H9 (cell line): ENCODE data around the gene ACOT13. TPM values are rescaled to one million over a fixed set of nuclear protein-coding genes. Genes with fewer than 3 reads are reported as not detected.

Experiments
- DNase-seq: peaks from one replicate; pipeline ENCODE4 v3.0.0-alpha.2; 2017
- H2AFZ ChIP-seq: one replicate; pipeline ENCODE4 v1.6.1; 2013; ENCODE audit warnings: mild to moderate bottlenecking, low read length, control low read depth, moderate library complexity
- H2AK5ac ChIP-seq: 2 replicates; pipeline ENCODE4 v1.6.1; 2013; ENCODE audit warnings: low read length, control low read depth, mixed read lengths; ENCODE audit not compliant: insufficient read length
- H2BK120ac ChIP-seq: one replicate; pipeline ENCODE4 v1.6.1; 2013; ENCODE audit warnings: low read depth, mild to moderate bottlenecking, low read length, control low read depth, inconsistent platforms; ENCODE audit not compliant: poor library complexity, severe bottlenecking
- H2BK12ac ChIP-seq: 2 replicates; pipeline ENCODE4 v1.6.1; 2013; ENCODE audit warnings: low read length, control low read depth, mixed read lengths, low read depth; ENCODE audit not compliant: insufficient read length
- H2BK15ac ChIP-seq: 2 replicates; pipeline ENCODE4 v1.6.1; 2013; ENCODE audit warnings: low read depth, low read length, control low read depth
- H2BK20ac ChIP-seq: one replicate; pipeline ENCODE4 v1.6.1; 2013; ENCODE audit warnings: low read depth, mild to moderate bottlenecking, low read length, control low read depth, inconsistent platforms; ENCODE audit not compliant: poor library complexity, severe bottlenecking
- H2BK5ac ChIP-seq: 2 replicates; pipeline ENCODE4 v1.6.1; 2013; ENCODE audit warnings: low read length, control low read depth, mixed read lengths; ENCODE audit not compliant: insufficient read length
- H3K14ac ChIP-seq: 2 replicates; pipeline ENCODE4 v1.6.1; 2013; ENCODE audit warnings: low read length, control low read depth; ENCODE audit not compliant: insufficient read depth
- H3K18ac ChIP-seq: 2 replicates; pipeline ENCODE4 v1.6.1; 2013; ENCODE audit warnings: low read depth, mild to moderate bottlenecking, mixed read lengths, low read length, control low read depth; ENCODE audit not compliant: insufficient read length
- H3K23ac ChIP-seq: 2 replicates; pipeline ENCODE4 v1.6.1; 2013; ENCODE audit warnings: low read length, control low read depth, mixed read lengths, low read depth; ENCODE audit not compliant: insufficient read length
- H3K23me2 ChIP-seq: 2 replicates; pipeline ENCODE4 v1.6.1; 2013; ENCODE audit warnings: low read depth, mild to moderate bottlenecking, mixed read lengths, low read length, control low read depth; ENCODE audit not compliant: insufficient read length, poor library complexity, severe bottlenecking
- H3K27ac ChIP-seq: 2 replicates; pipeline ENCODE4 v1.5.1; 2013; ENCODE audit warnings: low read length, control low read depth, mixed read lengths, low read depth; ENCODE audit not compliant: insufficient read length
- H3K27me3 ChIP-seq: 2 replicates; pipeline ENCODE4 v1.6.1; 2013; ENCODE audit warnings: low read length, control low read depth, inconsistent platforms; ENCODE audit not compliant: insufficient read depth
- H3K4ac ChIP-seq: 2 replicates; pipeline ENCODE4 v1.6.1; 2013; ENCODE audit warnings: low read depth, mild to moderate bottlenecking, control low read depth, inconsistent platforms, low read length, moderate library complexity
- H3K4me1 ChIP-seq: 2 replicates; pipeline ENCODE4 v1.6.1; 2013; ENCODE audit warnings: low read length, control low read depth, inconsistent platforms; ENCODE audit not compliant: insufficient read depth
- H3K4me2 ChIP-seq: 2 replicates; pipeline ENCODE4 v1.6.1; 2013; ENCODE audit warnings: low read length, control low read depth, mixed read lengths; ENCODE audit not compliant: insufficient read length, insufficient read depth
- H3K56ac ChIP-seq: 2 replicates; pipeline ENCODE4 v1.6.1; 2013; ENCODE audit warnings: low read depth, mild to moderate bottlenecking, mixed read lengths, low read length, control low read depth; ENCODE audit not compliant: insufficient read length
- H3K79me1 ChIP-seq: 2 replicates; pipeline ENCODE4 v1.6.1; 2013; ENCODE audit warnings: low read depth, mild to moderate bottlenecking, moderate library complexity, low read length, control low read depth, inconsistent platforms; ENCODE audit not compliant: insufficient read depth, poor library complexity, severe bottlenecking
- H3K79me2 ChIP-seq: 2 replicates; pipeline ENCODE4 v1.6.1; 2013; ENCODE audit warnings: low read length, control low read depth, inconsistent platforms; ENCODE audit not compliant: insufficient read depth
- H3K9ac ChIP-seq: 2 replicates; pipeline ENCODE4 v1.6.1; 2013; ENCODE audit warnings: low read length, control low read depth, mixed read lengths; ENCODE audit not compliant: insufficient read length; ENCODE audit errors: extremely low read depth
- H3K9me3 ChIP-seq: one replicate; pipeline ENCODE4 v1.6.1; 2013; ENCODE audit warnings: low read depth, low read length, inconsistent platforms; ENCODE audit not compliant: control insufficient read depth
- H3T11ph ChIP-seq: one replicate; pipeline ENCODE4 v1.6.1; 2013; ENCODE audit warnings: mild to moderate bottlenecking, low read length, control low read depth, inconsistent platforms
- H4K20me1 ChIP-seq: one replicate; pipeline ENCODE4 v1.6.1; 2013; ENCODE audit not compliant: control insufficient read depth, insufficient read length, insufficient read depth
- H4K5ac ChIP-seq: 2 replicates; pipeline ENCODE4 v1.6.1; 2013; ENCODE audit warnings: low read depth, mild to moderate bottlenecking, mixed read lengths, low read length, control low read depth; ENCODE audit not compliant: insufficient read length
- H4K8ac ChIP-seq: replicated peaks from 2 replicates; pipeline ENCODE4 v1.6.1; 2013; ENCODE audit warnings: low read length, control low read depth, mixed read lengths, low read depth; ENCODE audit not compliant: insufficient read length
- H4K91ac ChIP-seq: 2 replicates; pipeline ENCODE4 v1.6.1; 2013; ENCODE audit warnings: low read depth, mild to moderate bottlenecking, moderate library complexity, mixed read lengths, low read length, control low read depth; ENCODE audit not compliant: insufficient read length
- H3K27ac Mint-ChIP-seq, 3 experiments: 2 replicates in 2 of 3; 3 replicates in 1 of 3; pipeline ENCODE4 v1.8.0; 2020 to 2021; ENCODE audit warnings: mixed read lengths in 3 of 3, mild to moderate bottlenecking in 1 of 3, moderate library complexity in 1 of 3
- H3K27me3 Mint-ChIP-seq: 2 replicates; pipeline ENCODE4 v1.8.0; 2021; ENCODE audit warnings: low read depth, mild to moderate bottlenecking, moderate library complexity, mixed read lengths
- H3K36me3 Mint-ChIP-seq, 3 experiments: 2 replicates in 2 of 3; 3 replicates in 1 of 3; pipeline ENCODE4 v1.8.0; 2020 to 2021; ENCODE audit warnings: low read depth in 3 of 3, mixed read lengths in 3 of 3; ENCODE audit not compliant: insufficient read depth in 1 of 3
- H3K4me1 Mint-ChIP-seq, 2 experiments: 2 replicates each; pipeline ENCODE4 v1.8.0; 2020; ENCODE audit warnings: mixed read lengths in 2 of 2
- H3K4me3 Mint-ChIP-seq, 2 experiments: 2 replicates in 1 of 2; 3 replicates in 1 of 2; pipeline ENCODE4 v1.8.0; 2020 to 2021; ENCODE audit warnings: mild to moderate bottlenecking in 2 of 2, mixed read lengths in 2 of 2, moderate library complexity in 1 of 2
- H3K9me3 Mint-ChIP-seq, 2 experiments: 2 replicates in 1 of 2; 3 replicates in 1 of 2; pipeline ENCODE4 v1.8.0; 2020; ENCODE audit warnings: mild to moderate bottlenecking in 2 of 2, mixed read lengths in 2 of 2, moderate library complexity in 1 of 2
- WGBS: extraction: QIAGEN DNeasy Blood & Tissue Kit; methylation state at CpG from one replicate; pipeline ENCODE4 v1.1.7; 2013; ENCODE audit warnings: missing lambda C conversion rate, low lambda C conversion rate, mixed read lengths; ENCODE audit not compliant: insufficient read length; ENCODE audit errors: extremely low coverage; 5-methylcytosine and 5-hydroxymethylcytosine counted together
- total RNA-seq: library from RNA; stranded (reverse); gene quantifications from 2 replicates; pipeline ENCODE4 v1.2.1, GENCODE V29; 2021
- TF ChIP-seq, protein P1 (sequence below): fragments of 200-600 bp; sonication (generic); conservative IDR thresholded peaks from 3 replicates; pipeline ENCODE4 v1.8.0; 2021; ENCODE audit warnings: antibody characterized with exemption, mild to moderate bottlenecking

Gene ACOT13
- total RNA-seq, 1 experiment from 2014 or later, result 38.0 TPM

DNA sequence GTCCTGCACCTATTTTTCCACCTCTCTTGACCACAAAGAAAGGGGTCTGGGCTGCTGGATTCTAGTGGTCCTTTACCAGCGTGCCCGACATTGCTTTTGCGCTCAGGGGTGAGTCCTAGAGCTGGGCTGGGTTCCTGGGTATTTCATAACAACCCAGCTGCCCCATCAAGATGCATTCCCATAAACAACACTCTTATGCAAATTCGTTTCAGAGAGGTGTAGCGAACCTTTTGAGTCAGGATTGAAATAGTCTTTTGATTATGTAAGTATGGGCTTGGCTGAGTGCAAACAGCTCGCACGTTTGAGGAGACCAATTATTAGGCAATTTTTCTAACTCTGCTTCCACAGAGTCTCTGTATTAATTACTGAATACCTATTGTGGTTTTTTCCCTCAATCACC lies 13.7 kb downstream of the ACOT13 start:
- peak overlapping the region in 1 of 3 experiments; percentile 40; a peak in 1 of 7 replicates for H3K27ac Mint-ChIP-seq
- no peaks in the 10 kb centered on the region for H3K27me3 ChIP-seq

More for the DNA sequence above, 13.7 kb downstream of the ACOT13 start:
- no peak for DNase-seq
- H3K36me3 Mint-ChIP-seq, result peaks cover 8 to 30% (median 16%) of the 10 kb centered on the region in 3 experiments
- H3K23me2 ChIP-seq, result no peaks in the 10 kb centered on the region
- no peak overlapping the region for H4K91ac ChIP-seq
- H3K79me2 ChIP-seq, result no peaks in the 10 kb centered on the region
- H3K4me2 ChIP-seq, result no peak overlapping the region
- H3K4ac ChIP-seq, result no peak overlapping the region
- H2BK15ac ChIP-seq, result no peak overlapping the region
- peaks cover 2 to 10% of the 10 kb centered on the region in 2 experiments for H3K9me3 Mint-ChIP-seq
- no peak overlapping the region for H3K4me3 Mint-ChIP-seq
- no peak overlapping the region for H3K9ac ChIP-seq
- no peak overlapping the region for H2BK5ac ChIP-seq
- H3K4me1 ChIP-seq, result peaks cover 2% of the 10 kb centered on the region; the same call in 1 of the 2 replicates
- peaks cover 3% of the 10 kb centered on the region for H3K27me3 Mint-ChIP-seq
- WGBS, result no CpG with 5 or more reads among the region's 7 CpGs
- H2AK5ac ChIP-seq, result no peak overlapping the region
- no peak overlapping the region for H2BK20ac ChIP-seq
- no peak overlapping the region for H2AFZ ChIP-seq
- no peak overlapping the region for H3K56ac ChIP-seq
- no peak overlapping the region for H3K23ac ChIP-seq
- H3K4me1 Mint-ChIP-seq, result peaks cover 40 to 41% of the 10 kb centered on the region in 2 experiments
- H2BK120ac ChIP-seq, result no peak overlapping the region
- H2BK12ac ChIP-seq, result no peak overlapping the region
- no peak overlapping the region for H3K18ac ChIP-seq
- H4K5ac ChIP-seq, result no peak overlapping the region
- no peaks in the 10 kb centered on the region for H3K9me3 ChIP-seq
- H3T11ph ChIP-seq, result no peak overlapping the region
- no peak overlapping the region for H3K27ac ChIP-seq
- H4K20me1 ChIP-seq, result no peaks in the 10 kb centered on the region
- TF ChIP-seq, protein P1, sequence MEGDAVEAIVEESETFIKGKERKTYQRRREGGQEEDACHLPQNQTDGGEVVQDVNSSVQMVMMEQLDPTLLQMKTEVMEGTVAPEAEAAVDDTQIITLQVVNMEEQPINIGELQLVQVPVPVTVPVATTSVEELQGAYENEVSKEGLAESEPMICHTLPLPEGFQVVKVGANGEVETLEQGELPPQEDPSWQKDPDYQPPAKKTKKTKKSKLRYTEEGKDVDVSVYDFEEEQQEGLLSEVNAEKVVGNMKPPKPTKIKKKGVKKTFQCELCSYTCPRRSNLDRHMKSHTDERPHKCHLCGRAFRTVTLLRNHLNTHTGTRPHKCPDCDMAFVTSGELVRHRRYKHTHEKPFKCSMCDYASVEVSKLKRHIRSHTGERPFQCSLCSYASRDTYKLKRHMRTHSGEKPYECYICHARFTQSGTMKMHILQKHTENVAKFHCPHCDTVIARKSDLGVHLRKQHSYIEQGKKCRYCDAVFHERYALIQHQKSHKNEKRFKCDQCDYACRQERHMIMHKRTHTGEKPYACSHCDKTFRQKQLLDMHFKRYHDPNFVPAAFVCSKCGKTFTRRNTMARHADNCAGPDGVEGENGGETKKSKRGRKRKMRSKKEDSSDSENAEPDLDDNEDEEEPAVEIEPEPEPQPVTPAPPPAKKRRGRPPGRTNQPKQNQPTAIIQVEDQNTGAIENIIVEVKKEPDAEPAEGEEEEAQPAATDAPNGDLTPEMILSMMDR, result no peak
- no peaks in the 10 kb centered on the region for H3K79me1 ChIP-seq
- no peak overlapping the region for H3K14ac ChIP-seq
- no peak overlapping the region for H4K8ac ChIP-seq
